Psoas muscle (tissue), 8 donors: ENCODE results near the gene ADCY2. TPM values are rescaled to one million over a fixed set of nuclear protein-coding genes. Genes with fewer than 3 reads are reported as not detected.

Experiments used
- ATAC-seq, 4 donors: fragments of 200-7000 bp; cut with Tn5 transposase; one replicate each; pipeline ENCODE4 v1.9.1; 2020; ENCODE audit warnings: moderate library complexity in 3 of 4, mild to moderate bottlenecking in 2 of 4
- DNase-seq, 2 donors: peaks; one replicate each; pipeline ENCODE4 v3.0.0-alpha.2; 2020
- H3K27ac ChIP-seq: fragments of 200-600 bp; one replicate; pipeline ENCODE4 v1.8.0; 2022
- H3K27me3 ChIP-seq, 3 donors: fragments of 200-600 bp in 1 of 3; one replicate each; pipeline versions ENCODE4 v1.6.1 to v1.8.0; 2013 to 2022; ENCODE audit warnings: low read length in 2 of 3, mild to moderate bottlenecking in 2 of 3, moderate library complexity in 1 of 3; ENCODE audit not compliant: insufficient read depth in 3 of 3
- H3K36me3 ChIP-seq, 2 donors: fragments of 200-600 bp in 1 of 2; one replicate each; pipeline versions ENCODE4 v1.6.1 to v1.8.0; 2013 to 2022; ENCODE audit warnings: low read depth in 1 of 2, mild to moderate bottlenecking in 1 of 2, moderate library complexity in 1 of 2; ENCODE audit not compliant: insufficient read depth in 1 of 2
- H3K4me1 ChIP-seq: fragments of 200-600 bp; one replicate; pipeline ENCODE4 v1.8.0; 2022
- H3K4me3 ChIP-seq: fragments of 200-600 bp; one replicate; pipeline ENCODE4 v1.8.0; 2022; ENCODE audit warnings: mild to moderate bottlenecking
- H3K9me3 ChIP-seq: fragments of 200-600 bp; one replicate; pipeline ENCODE4 v1.8.0; 2022
- CTCF ChIP-seq: fragments of 200-600 bp; IDR thresholded peaks from one replicate; pipeline ENCODE4 v1.8.0; 2022; ENCODE audit warnings: antibody characterized with exemption
- WGBS, 3 donors: extraction: QIAGEN DNeasy Blood & Tissue Kit; methylation state at CpG; one replicate each; pipeline versions ENCODE4 v1.1.6 to v1.1.7; 2013; 5-methylcytosine and 5-hydroxymethylcytosine counted together
- intact Hi-C, 2 donors: fragments of 100-400 bp; cut with DNase I; formaldehyde crosslinking; loops; one replicate each; pipeline versions ENCODE4 v1.11.0 to v1.14.2; 2022
- polyA plus RNA-seq, 3 donors: library from polyadenylated mRNA; stranded (reverse); fragments of 200-250 nt; gene quantifications; one replicate each; pipeline ENCODE4 v1.2.3, GENCODE V29; 2013
- total RNA-seq, 4 donors: library from RNA; stranded (reverse); fragmentation: NEBNext Ultra II Directional in 2 of 4; extraction: Animal tissue kit (Norgen Biotek cat#: 25700) in 2 of 4; gene quantifications; one replicate each; pipeline versions ENCODE4 v1.2.1 to v1.2.4, GENCODE V29; 2021 to 2023
- donor health status: healthy with polysubstance abuse.
- donor health status: DM: no; HTN: no; CAD: no; lungs with moderate emphysema.
- donor health status: Bipolar disorder and iron deficiency.
- donor health status: healthy.
- donor health status: DM: yes; HTN: yes; CAD: no.
- donor health status: DM: no; HTN: no; CAD: no.
- donor health status: DM: no; HTN: no; CAD: no.
- donor health status: DM: yes; HTN: yes; CAD: no.

ADCY2 gene
- total and polyA plus RNA-seq, 7 donors: 24.3 to 91.4 (median 55.1) TPM

GRCh38 chr5:7611518-7611917, 215.6 kb downstream of the ADCY2 start:
- H3K4me1 ChIP-seq: no peaks in the 10 kb centered on the region
- no peak overlapping the region for H3K4me3 ChIP-seq
- no peaks in the 10 kb centered on the region for H3K36me3 ChIP-seq
- no peaks in the 10 kb centered on the region for H3K27me3 ChIP-seq
- no peaks in the 10 kb centered on the region for H3K9me3 ChIP-seq
- ATAC-seq: no peak
- intact Hi-C loops: no loop called here
- no peak for DNase-seq
- WGBS, 3 donors: 36 to 63% (median 43%) methylated on average over 1 of the region's 1 CpG
- no peak for TF ChIP-seq CTCF
- no peak overlapping the region for H3K27ac ChIP-seq

- Histone ChIP-seq H3K4me1 (no peaks in the 10 kb centered on the region), H3K27me3 (no peaks in the 10 kb centered on the region), H3K4me3 (no peak overlapping the region), H3K27ac (no peak overlapping the region), H3K36me3 (no peaks in the 10 kb centered on the region), H3K9me3 (no peaks in the 10 kb centered on the region)
- DNase-seq: no peak
- intact Hi-C loops: no loop called here
- no peak for TF ChIP-seq CTCF
- no peak for ATAC-seq
- WGBS, 3 donors: 81 to 87% (median 81%) methylated on average over 2 of the region's 2 CpGs
These were observed 219.7 kb downstream of the ADCY2 start for GRCh38 chr5:7615566-7616061.

- Histone ChIP-seq H3K4me3 (no peak overlapping the region), H3K4me1 (no peaks in the 10 kb centered on the region), H3K27me3 (no peaks in the 10 kb centered on the region), H3K9me3 (no peaks in the 10 kb centered on the region), H3K36me3 (no peaks in the 10 kb centered on the region), H3K27ac (no peak overlapping the region)
- DNase-seq (no peak), ATAC-seq (no peak)
- TF ChIP-seq CTCF: no peak
- intact Hi-C loops: no loop called here
- 42 to 62% (median 48%) methylated on average over 2 of the region's 2 CpGs for WGBS, 3 donors
These were observed 221.0 kb downstream of the ADCY2 start for GRCh38 chr5:7616897-7617296.

- no peaks in the 10 kb centered on the region for H3K4me1 ChIP-seq
- H3K27ac ChIP-seq: no peak overlapping the region
- no peaks in the 10 kb centered on the region for H3K9me3 ChIP-seq
- DNase-seq: no peak
- 23 to 35% (median 26%) methylated on average over 2 of the region's 2 CpGs for WGBS, 3 donors
- intact Hi-C loops: no loop called here
- no peak overlapping the region for H3K4me3 ChIP-seq
- H3K27me3 ChIP-seq: no peaks in the 10 kb centered on the region
- peaks cover 0 to 10% of the 10 kb centered on the region in 2 donors for H3K36me3 ChIP-seq
- peak in 3 of 4 donors; percentile 28 to 56 (median 45) for ATAC-seq
- TF ChIP-seq CTCF: no peak
These were observed 226.6 kb downstream of the ADCY2 start for GRCh38 chr5:7622498-7622897.

GRCh38 chr5:7625740-7626139, 229.8 kb downstream of the ADCY2 start:
- WGBS, 3 donors: 26 to 34% (median 32%) methylated on average over 2 of the region's 2 CpGs
- Histone ChIP-seq H3K27me3 (no peaks in the 10 kb centered on the region), H3K4me1 (peaks cover 4% of the 10 kb centered on the region), H3K27ac (peak overlapping the region; percentile 21), H3K36me3 (peaks cover 0 to 10% of the 10 kb centered on the region in 2 donors), H3K4me3 (no peak overlapping the region), H3K9me3 (no peaks in the 10 kb centered on the region)
- ATAC-seq (peak in 2 of 4 donors; percentile 40 to 53), DNase-seq (no peak)
- TF ChIP-seq CTCF: no peak
- intact Hi-C loops: no loop called here
